Subcutaneous adipose tissue (tissue), 4 donors: ENCODE results near the gene NEK2. TPM values are rescaled to one million over a fixed set of nuclear protein-coding genes. Genes with fewer than 3 reads are reported as not detected.

ENCODE experiments used
- CTCF ChIP-seq: fragments of 450-650 bp; IDR thresholded peaks from one replicate; pipeline ENCODE4 v1.5.1; 2016; ENCODE audit warnings: low read depth, mild to moderate bottlenecking, control low read depth, antibody characterized with exemption, moderate library complexity
- total RNA-seq, 4 donors: library from RNA; depleted of rRNA; stranded (reverse); fragments of >200 nt; gene quantifications; one replicate each; pipeline ENCODE4 v1.1.0, GENCODE V29; 2016

NEK2 gene
- total RNA-seq, 4 donors from 2014 or later, result 0.68 to 1.1 TPM; not detected in 2

DNA sequence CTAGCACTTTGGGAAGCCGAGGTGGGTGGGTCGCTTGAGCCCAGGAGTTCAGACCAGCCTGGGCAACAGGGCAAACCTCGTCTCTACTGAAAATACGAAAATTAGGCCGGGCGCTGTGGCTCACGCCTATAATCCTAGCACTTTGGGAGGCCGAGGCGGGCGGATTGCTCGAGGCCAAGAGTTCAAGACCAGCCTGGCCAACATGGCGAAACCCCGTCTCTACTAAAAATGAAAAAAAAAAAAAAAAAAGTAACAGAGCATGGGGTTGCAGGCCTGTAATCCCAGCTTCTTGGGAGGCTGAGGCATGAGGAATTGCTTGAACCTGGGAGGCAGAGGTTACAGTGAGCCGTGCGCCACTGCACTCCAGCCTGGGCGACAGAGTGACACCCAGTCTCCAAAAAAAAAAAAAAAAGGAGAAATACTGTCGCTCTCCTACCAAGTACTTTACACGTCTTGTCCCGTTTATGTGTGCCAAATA, 724 bp upstream of the NEK2 start:
- TF ChIP-seq CTCF, result no peak

- no peak for TF ChIP-seq CTCF
Observed at GRCh38 chr1:211667065-211667617, 8.3 kb downstream of the NEK2 start.

GRCh38 chr1:211660718-211661222, 14.7 kb downstream of the NEK2 start:
- no peak for TF ChIP-seq CTCF

DNA sequence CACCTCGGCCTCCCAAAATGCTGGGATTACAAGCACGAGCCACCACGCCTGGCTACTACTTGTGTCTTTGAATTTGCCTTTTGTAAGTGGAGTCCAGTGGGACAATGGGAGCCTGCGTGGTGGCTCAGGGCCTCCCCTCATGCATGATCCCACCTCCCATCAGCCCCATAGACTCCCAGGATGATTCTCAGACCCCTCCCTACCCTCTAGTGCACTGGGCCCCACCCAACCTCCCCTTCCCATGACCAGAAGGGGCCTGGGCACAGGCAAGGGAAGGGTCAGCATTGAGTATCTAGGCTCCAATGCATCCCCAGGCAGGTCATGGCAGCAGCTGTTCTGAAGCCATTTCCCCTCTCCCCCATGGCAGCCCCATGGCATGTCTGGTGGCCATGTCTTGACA, 18.7 kb downstream of the NEK2 start:
- TF ChIP-seq CTCF, result no peak

- no peak for TF ChIP-seq CTCF
Observed at GRCh38 chr1:211654838-211655787, 20.3 kb downstream of the NEK2 start.

GRCh38 chr1:211653959-211654496, 21.4 kb downstream of the NEK2 start:
- TF ChIP-seq CTCF, result no peak

GRCh38 chr1:211653293-211653692, 22.1 kb downstream of the NEK2 start:
- no peak for TF ChIP-seq CTCF
